Activated effector memory CD4-positive, alpha-beta T cell treated with anti-CD3 and anti-CD28 coated beads, Interleukin-2, amount 50 U/mL, for 16 hours (primary cell): ENCODE measurements around the gene WNT9B.

ENCODE experiments used
- DNase-seq: peaks from one replicate; pipeline ENCODE4 v3.0.0-alpha.2; 2020

WNT9B gene

GRCh38 chr17:46851029-46851741, at the start of gene WNT9B:
WNT9B (plus strand) TSS chr17:46851583; CDS start chr17:46851639, 56 bp downstream.
- no peak for DNase-seq

DNA sequence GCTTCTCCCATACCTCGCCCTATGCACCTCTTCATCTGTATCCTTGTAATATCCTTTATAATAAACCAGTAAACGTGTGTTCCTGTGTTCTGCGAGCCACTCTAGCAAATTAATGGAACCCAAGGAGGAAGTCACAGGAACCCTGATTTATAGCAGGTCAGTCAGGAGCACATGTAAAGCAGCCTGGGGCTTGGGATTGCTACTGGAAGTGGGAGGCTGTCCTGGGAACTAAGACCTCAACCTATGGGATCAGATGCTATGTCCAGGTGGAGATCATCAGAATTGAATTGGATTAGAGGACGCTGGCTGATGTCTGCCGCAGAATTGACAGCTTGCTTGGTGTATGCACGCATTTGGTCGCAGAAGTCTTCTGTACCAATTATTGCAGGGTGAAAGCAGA, 48.6 kb upstream of the WNT9B start:
- DNase-seq = no peak

- DNase-seq = no peak
Measured at GRCh38 chr17:46803544-46803943, 47.8 kb upstream of the WNT9B start.

DNA sequence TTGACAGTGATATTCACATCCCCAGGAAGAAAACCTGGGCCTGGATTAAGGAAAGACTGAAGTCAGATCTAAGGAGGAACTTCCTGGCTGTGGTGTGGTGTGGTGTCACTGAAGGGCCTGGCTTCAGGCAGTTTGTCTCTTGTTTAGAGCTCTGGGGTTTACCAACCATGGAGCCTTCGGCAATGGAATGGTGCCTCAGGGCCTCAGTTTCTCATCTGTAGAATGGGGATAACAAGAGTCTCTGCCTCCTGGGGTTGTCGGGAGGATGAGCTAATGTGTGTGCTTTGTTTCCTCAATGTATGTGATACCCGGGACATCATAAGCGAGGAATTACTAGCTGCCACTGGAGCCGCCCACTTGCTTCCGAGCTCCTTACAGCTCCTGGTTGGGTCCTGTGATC, 45.6 kb upstream of the WNT9B start:
- DNase-seq = no peak

GRCh38 chr17:46809110-46809571, 42.2 kb upstream of the WNT9B start:
- DNase-seq = no peak

DNA sequence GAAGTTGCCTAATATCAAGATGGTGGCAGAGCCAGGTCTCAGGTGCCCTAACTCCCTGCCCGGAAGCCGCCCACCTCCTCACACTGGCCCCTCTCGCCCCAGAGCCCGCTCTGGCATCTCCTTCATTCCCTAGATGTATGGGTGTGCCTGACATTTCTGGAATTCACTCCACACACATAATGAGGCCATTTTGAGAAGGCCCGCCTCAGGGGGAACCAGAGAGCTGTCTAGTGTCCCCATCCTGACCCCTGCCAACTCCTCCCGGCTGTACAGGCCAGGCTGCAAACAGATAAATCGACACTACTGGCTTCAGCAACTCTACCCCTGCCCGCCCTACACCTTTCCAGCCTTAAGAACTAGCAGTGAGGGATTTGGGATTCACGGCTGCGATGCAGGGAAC, 40.5 kb upstream of the WNT9B start:
- DNase-seq = no peak

GRCh38 chr17:46811978-46812583, 39.3 kb upstream of the WNT9B start:
- no peak for DNase-seq

- no peak for DNase-seq
Measured at GRCh38 chr17:46812624-46813318, 38.6 kb upstream of the WNT9B start.

GRCh38 chr17:46813920-46814319, 37.5 kb upstream of the WNT9B start:
- no peak for DNase-seq

GRCh38 chr17:46814446-46814845, 36.9 kb upstream of the WNT9B start:
- DNase-seq = no peak

GRCh38 chr17:46815474-46816353, 35.7 kb upstream of the WNT9B start:
- no peak for DNase-seq

GRCh38 chr17:46817151-46817900, 34.1 kb upstream of the WNT9B start:
- DNase-seq = no peak

- DNase-seq = no peak
Measured at GRCh38 chr17:46817901-46818209, 33.5 kb upstream of the WNT9B start.

DNA sequence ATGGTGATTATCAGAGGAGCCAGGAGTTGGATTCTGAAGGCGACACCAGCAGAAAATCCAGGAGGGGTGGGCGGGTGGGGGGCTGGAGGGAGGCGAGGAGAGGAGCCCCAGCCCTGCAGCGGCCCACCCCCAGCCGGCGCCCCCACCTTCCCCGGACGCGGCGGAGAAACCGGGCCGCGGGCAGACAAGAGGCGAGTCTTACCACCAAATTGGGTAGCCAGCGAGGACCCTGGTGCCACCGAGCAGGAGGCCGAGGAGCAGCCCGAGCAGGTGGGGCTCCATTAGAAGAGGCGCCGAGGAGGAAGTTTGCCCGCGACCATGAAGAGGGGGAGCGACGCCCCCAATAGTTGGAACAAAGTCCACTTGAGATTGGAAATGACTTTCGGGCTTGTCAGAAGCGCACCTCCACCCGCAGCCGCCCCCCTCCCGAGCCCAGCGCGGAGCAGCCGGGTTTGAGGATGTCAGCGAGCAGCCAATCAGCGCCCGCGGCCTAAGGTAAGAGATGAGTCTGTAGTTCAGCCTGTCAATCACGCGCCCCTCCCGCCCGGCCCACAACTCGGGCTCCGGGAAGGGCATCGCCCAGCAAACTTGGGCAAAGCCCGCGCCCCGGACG, 33.0 kb upstream of the WNT9B start, which contains the start of gene WNT3:
Gene WNT3 (minus strand): TSS at position 377 of the 613 bp plus-strand sequence. CDS start 95 bp downstream, at position 282.
- DNase-seq = peak; percentile 80

DNA sequence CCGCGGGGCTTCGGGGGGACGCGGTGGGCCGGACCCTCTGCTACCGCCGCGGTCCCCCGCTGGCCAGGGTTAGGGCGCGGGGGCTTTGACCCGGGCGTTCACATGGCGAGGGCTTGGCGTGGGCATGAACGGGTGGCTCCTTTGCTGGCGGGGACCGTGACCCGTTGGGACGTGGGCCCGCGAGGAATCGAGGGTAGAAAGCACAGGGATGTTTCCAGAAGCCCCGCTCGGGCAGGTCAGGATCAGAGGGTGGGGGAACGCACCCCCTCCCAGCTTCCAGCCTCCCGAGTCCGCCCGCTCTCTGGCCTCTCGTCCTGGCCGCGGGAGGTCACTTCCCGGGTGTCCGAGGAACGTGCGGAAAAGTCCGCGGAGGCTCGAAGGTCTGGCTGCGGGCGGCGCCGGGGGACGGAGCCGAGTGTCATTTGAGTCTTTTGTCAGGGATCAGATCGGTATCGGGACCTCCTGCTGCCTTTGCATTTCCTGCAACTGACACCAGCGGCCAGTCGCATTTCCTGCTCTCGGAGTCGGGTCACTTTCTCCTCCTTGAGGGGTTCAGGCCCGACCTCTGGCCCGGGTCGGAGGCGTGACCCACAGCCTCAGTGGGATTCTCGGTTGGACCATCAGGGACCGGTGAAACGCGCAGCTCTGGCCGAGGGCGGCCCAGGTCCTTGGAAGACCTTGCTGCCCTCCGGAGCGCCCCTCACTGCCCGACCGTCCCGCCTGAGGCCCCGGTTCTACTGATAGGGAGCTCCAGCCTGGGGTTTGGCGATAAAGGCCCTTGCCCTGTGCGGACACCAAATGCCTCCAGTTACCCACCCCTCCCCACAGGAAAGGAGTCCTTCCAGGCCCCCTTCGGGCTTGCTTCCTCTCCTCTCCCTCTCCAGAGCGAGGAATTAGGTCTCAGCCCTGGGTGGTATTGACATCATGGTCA, 32.2 kb upstream of the WNT9B start:
- no peak for DNase-seq

- DNase-seq = no peak
Measured at GRCh38 chr17:46819906-46820351, 31.5 kb upstream of the WNT9B start.

DNA sequence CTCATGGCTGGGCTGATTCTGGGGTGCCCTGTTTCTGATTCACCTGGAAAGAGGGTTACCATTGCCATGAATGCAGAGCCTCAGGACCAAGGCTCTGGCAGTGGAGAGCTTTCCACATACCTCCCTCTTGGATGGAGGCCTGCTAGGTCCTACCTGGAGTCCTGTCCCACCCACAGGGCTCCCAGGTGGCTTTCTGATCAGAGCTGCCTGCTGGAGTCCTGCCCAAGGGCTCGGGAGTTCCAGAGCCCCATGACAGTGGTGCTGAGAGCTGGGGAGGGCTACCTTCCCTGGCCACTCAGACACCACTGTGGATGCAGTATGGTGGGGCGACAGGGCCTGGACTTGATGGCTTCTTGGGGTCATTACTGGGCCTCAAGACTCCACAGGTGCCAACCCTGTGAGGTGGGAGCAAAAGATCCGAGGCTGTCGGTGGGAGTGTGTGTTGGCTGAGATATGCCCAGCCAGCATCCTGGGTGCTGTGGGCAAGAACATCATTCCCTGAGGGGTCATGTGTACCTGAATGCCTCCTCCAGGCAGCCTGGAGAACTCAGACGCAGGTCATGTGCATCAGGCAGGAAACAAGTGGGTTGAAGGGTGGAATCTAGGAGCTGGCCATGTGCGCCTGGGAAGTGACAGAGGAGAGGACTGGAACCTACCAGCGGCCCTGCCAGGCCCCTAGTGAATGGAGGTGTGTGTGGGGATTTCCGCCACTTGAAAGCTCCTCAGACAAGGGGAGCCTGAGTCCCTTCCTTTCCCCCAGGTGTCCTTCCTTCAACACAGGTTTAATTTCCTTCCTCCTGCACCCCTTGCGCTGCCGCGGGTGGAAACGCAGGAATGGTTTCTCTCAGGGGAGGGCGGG, 30.6 kb upstream of the WNT9B start:
- DNase-seq = no peak

- DNase-seq = no peak
Measured at GRCh38 chr17:46821482-46822387, 29.6 kb upstream of the WNT9B start.
